GM12892 (cell line): Measurements from ENCODE around the gene FMN2.

Experiments used
- DNase-seq: peaks from one replicate; pipeline ENCODE4 v3.0.0; 2011; ENCODE audit not compliant: insufficient read length
- FAIRE-seq: peaks from 2 replicates; lab custom pipeline; 2011; peaks lifted over from hg19 to GRCh38; lab: Jason Lieb, UNC
- POLR2A ChIP-seq: IDR thresholded peaks from 2 replicates; pipeline ENCODE4 v1.6.1; 2011; ENCODE audit warnings: low read depth, low read length, control low read depth
- POLR2AphosphoS5 ChIP-seq: IDR thresholded peaks from 2 replicates; pipeline ENCODE4 v1.6.1; 2011; ENCODE audit warnings: low read depth, low read length, control low read depth
- TAF1 ChIP-seq: IDR thresholded peaks from 2 replicates; pipeline ENCODE4 v1.6.1; 2011; ENCODE audit warnings: low read depth, mild to moderate bottlenecking, control low read depth, low read length, borderline replicate concordance

Gene FMN2

GRCh38 chr1:240332672-240333071, 241.0 kb downstream of the FMN2 start:
- TF ChIP-seq POLR2A (no peak), POLR2AphosphoS5 (no peak), TAF1 (no peak)
- DNase-seq, result no peak
- FAIRE-seq, result no peak

GRCh38 chr1:240337781-240338180, 246.1 kb downstream of the FMN2 start:
- no peak for TF ChIP-seq POLR2A
- no peak for TF ChIP-seq TAF1
- TF ChIP-seq POLR2AphosphoS5, result no peak
- FAIRE-seq (no peak), DNase-seq (no peak)

GRCh38 chr1:240338837-240339236, 247.2 kb downstream of the FMN2 start:
- FAIRE-seq (no peak), DNase-seq (no peak)
- TF ChIP-seq TAF1 (no peak), POLR2AphosphoS5 (no peak), POLR2A (no peak)

GRCh38 chr1:240341365-240342250, 249.9 kb downstream of the FMN2 start:
- no peak for TF ChIP-seq TAF1
- no peak for TF ChIP-seq POLR2AphosphoS5
- TF ChIP-seq POLR2A, result no peak
- FAIRE-seq, result no peak
- no peak for DNase-seq

- TF ChIP-seq TAF1, result no peak
- TF ChIP-seq POLR2A, result no peak
- no peak for TF ChIP-seq POLR2AphosphoS5
- FAIRE-seq (no peak), DNase-seq (no peak)
These were observed 250.6 kb downstream of the FMN2 start for GRCh38 chr1:240342251-240342625.

- FAIRE-seq, result no peak
- TF ChIP-seq POLR2AphosphoS5, result no peak
- TF ChIP-seq POLR2A, result no peak
- TF ChIP-seq TAF1, result no peak
- no peak for DNase-seq
These were observed 251.4 kb downstream of the FMN2 start for GRCh38 chr1:240343045-240343444.

GRCh38 chr1:240343966-240344365, 252.3 kb downstream of the FMN2 start:
- FAIRE-seq (no peak), DNase-seq (no peak)
- no peak for TF ChIP-seq POLR2AphosphoS5
- no peak for TF ChIP-seq TAF1
- TF ChIP-seq POLR2A, result no peak

GRCh38 chr1:240344918-240345317, 253.2 kb downstream of the FMN2 start:
- no peak for TF ChIP-seq POLR2AphosphoS5
- no peak for TF ChIP-seq POLR2A
- no peak for TF ChIP-seq TAF1
- FAIRE-seq (no peak), DNase-seq (no peak)

- FAIRE-seq (no peak), DNase-seq (no peak)
- TF ChIP-seq POLR2AphosphoS5 (no peak), POLR2A (no peak), TAF1 (no peak)
These were observed 258.0 kb downstream of the FMN2 start for GRCh38 chr1:240349695-240350094.

- DNase-seq (no peak), FAIRE-seq (no peak)
- TF ChIP-seq TAF1 (no peak), POLR2AphosphoS5 (no peak), POLR2A (no peak)
These were observed 259.2 kb downstream of the FMN2 start for GRCh38 chr1:240350910-240351331.

GRCh38 chr1:240351690-240352089, 260.0 kb downstream of the FMN2 start:
- no peak for FAIRE-seq
- TF ChIP-seq TAF1 (no peak), POLR2A (no peak), POLR2AphosphoS5 (no peak)
- DNase-seq, result no peak

GRCh38 chr1:240352769-240353168, 261.1 kb downstream of the FMN2 start:
- DNase-seq (no peak), FAIRE-seq (no peak)
- TF ChIP-seq POLR2AphosphoS5 (no peak), POLR2A (no peak), TAF1 (no peak)
